Measurements from ENCODE around the gene CDC42EP2.

The CDC42EP2 gene

GRCh38 chr11:65351511-65351910 is 36.8 kb downstream of the CDC42EP2 start:
- Mint-ChIP-seq H3K27ac (peak overlapping the region; percentile 31), H3K9me3 (no peaks in the 10 kb centered on the region), H3K4me1 (peaks cover 18 to 22% of the 10 kb centered on the region in 2 donors), H3K4me3 (no peak overlapping the region), H3K36me3 (peaks cover 16 to 36% of the 10 kb centered on the region in 2 donors), H3K27me3 (no peaks in the 10 kb centered on the region)
- DNase-seq (no peak), ATAC-seq (replicated peaks) (no peak)

GRCh38 chr11:65352783-65353182 is 38.1 kb downstream of the CDC42EP2 start:
- ATAC-seq (replicated peaks), result no peak
- H3K4me3 Mint-ChIP-seq, result no peak overlapping the region
- no peaks in the 10 kb centered on the region for H3K9me3 Mint-ChIP-seq
- no peak for DNase-seq
- no peaks in the 10 kb centered on the region for H3K27me3 Mint-ChIP-seq
- H3K27ac Mint-ChIP-seq, result peak overlapping the region; percentile 3
- H3K4me1 Mint-ChIP-seq, result peaks cover 20 to 22% of the 10 kb centered on the region in 2 donors
- peaks cover 13 to 32% of the 10 kb centered on the region in 2 donors for H3K36me3 Mint-ChIP-seq

- peaks cover 22 to 25% of the 10 kb centered on the region in 2 donors for H3K4me1 Mint-ChIP-seq
- DNase-seq (no peak), ATAC-seq (replicated peaks) (no peak)
- peaks cover 13 to 26% of the 10 kb centered on the region in 2 donors for H3K36me3 Mint-ChIP-seq
- H3K27ac Mint-ChIP-seq, result peak overlapping the region; percentile 63
- peak overlapping the region; percentile 39 to 69 for H3K4me3 Mint-ChIP-seq
- no peaks in the 10 kb centered on the region for H3K9me3 Mint-ChIP-seq
- no peaks in the 10 kb centered on the region for H3K27me3 Mint-ChIP-seq
These were observed 38.7 kb downstream of the CDC42EP2 start for GRCh38 chr11:65353376-65353775.

- H3K4me3 Mint-ChIP-seq, result peak overlapping the region; percentile 39 to 69
- H3K4me1 Mint-ChIP-seq, result peaks cover 22 to 25% of the 10 kb centered on the region in 2 donors
These were observed 39.2 kb downstream of the CDC42EP2 start for GRCh38 chr11:65353900-65354264.

GRCh38 chr11:65354265-65355012 is 39.8 kb downstream of the CDC42EP2 start, which contains the start of gene TIGD3:
TIGD3 (plus strand) TSS chr11:65354751; CDS start chr11:65355809, 1,058 bp downstream.
- Mint-ChIP-seq H3K4me3 (peak within 1 kb of the TSS; percentile 96 to 98), H3K36me3 (peaks cover 11 to 20% of the 10 kb centered on the region in 2 donors), H3K27ac (peak within 1 kb of the TSS; percentile 98), H3K9me3 (no peaks in the 10 kb centered on the region), H3K4me1 (peaks cover 22 to 25% of the 10 kb centered on the region in 2 donors), H3K27me3 (no peaks in the 10 kb centered on the region)
- ATAC-seq (replicated peaks) (peak; percentile 94 to 96), DNase-seq (peak; percentile 93)

More at GRCh38 chr11:65353900-65354264, 39.2 kb downstream of the CDC42EP2 start:
- no peak for DNase-seq
- Mint-ChIP-seq H3K27me3 (no peaks in the 10 kb centered on the region), H3K36me3 (peaks cover 11 to 21% of the 10 kb centered on the region in 2 donors), H3K27ac (peak overlapping the region; percentile 63), H3K9me3 (no peaks in the 10 kb centered on the region)
- no peak for ATAC-seq (replicated peaks)

- ATAC-seq (replicated peaks) (peak; percentile 37 to 45), DNase-seq (peak; percentile 22)
- no peaks in the 10 kb centered on the region for H3K27me3 Mint-ChIP-seq
- H3K4me3 Mint-ChIP-seq, result peak overlapping the region; percentile 96 to 98
- H3K4me1 Mint-ChIP-seq, result peaks cover 22 to 25% of the 10 kb centered on the region in 2 donors
- H3K27ac Mint-ChIP-seq, result peak overlapping the region; percentile 98
- H3K9me3 Mint-ChIP-seq, result no peaks in the 10 kb centered on the region
- peaks cover 11 to 20% of the 10 kb centered on the region in 2 donors for H3K36me3 Mint-ChIP-seq
These were observed 40.5 kb downstream of the CDC42EP2 start for GRCh38 chr11:65355013-65355775.

GRCh38 chr11:65355776-65356393 is 41.2 kb downstream of the CDC42EP2 start:
- Mint-ChIP-seq H3K36me3 (peaks cover 11 to 20% of the 10 kb centered on the region in 2 donors), H3K4me3 (peak overlapping the region; percentile 96 to 98), H3K4me1 (peaks cover 22 to 25% of the 10 kb centered on the region in 2 donors), H3K27ac (peak overlapping the region; percentile 98), H3K9me3 (no peaks in the 10 kb centered on the region), H3K27me3 (no peaks in the 10 kb centered on the region)
- ATAC-seq (replicated peaks) (no peak), DNase-seq (no peak)

- H3K27ac Mint-ChIP-seq, result no peak overlapping the region
- peaks cover 22 to 25% of the 10 kb centered on the region in 2 donors for H3K4me1 Mint-ChIP-seq
- H3K9me3 Mint-ChIP-seq, result no peaks in the 10 kb centered on the region
- no peak for DNase-seq
- peak overlapping the region; percentile 41 to 53 for H3K4me3 Mint-ChIP-seq
- no peaks in the 10 kb centered on the region for H3K27me3 Mint-ChIP-seq
- peaks cover 11 to 20% of the 10 kb centered on the region in 2 donors for H3K36me3 Mint-ChIP-seq
- ATAC-seq (replicated peaks), result no peak
These were observed 41.8 kb downstream of the CDC42EP2 start for GRCh38 chr11:65356394-65356972.

GRCh38 chr11:65357856-65358356 is 43.2 kb downstream of the CDC42EP2 start:
- Mint-ChIP-seq H3K27me3 (no peaks in the 10 kb centered on the region), H3K36me3 (peaks cover 0 to 7% of the 10 kb centered on the region in 2 donors)
- no peak for ATAC-seq (replicated peaks)

GRCh38 chr11:65362320-65362931 is 47.8 kb downstream of the CDC42EP2 start:
- peak overlapping the region; percentile 92 for H3K27ac Mint-ChIP-seq
- peak overlapping the region; percentile 66 to 73 for H3K4me3 Mint-ChIP-seq
- ATAC-seq (replicated peaks) (peak; percentile 77 to 84), DNase-seq (no peak)
- no peaks in the 10 kb centered on the region for H3K9me3 Mint-ChIP-seq
- no peaks in the 10 kb centered on the region for H3K27me3 Mint-ChIP-seq
- H3K4me1 Mint-ChIP-seq, result peaks cover 11 to 13% of the 10 kb centered on the region in 2 donors
- no peaks in the 10 kb centered on the region for H3K36me3 Mint-ChIP-seq

More at GRCh38 chr11:65357856-65358356, 43.2 kb downstream of the CDC42EP2 start:
- no peaks in the 10 kb centered on the region for H3K9me3 Mint-ChIP-seq
- peaks cover 25 to 28% of the 10 kb centered on the region in 2 donors for H3K4me1 Mint-ChIP-seq
- no peak overlapping the region for H3K4me3 Mint-ChIP-seq
- no peak for DNase-seq
- H3K27ac Mint-ChIP-seq, result no peak overlapping the region

- no peaks in the 10 kb centered on the region for H3K9me3 Mint-ChIP-seq
- peak overlapping the region; percentile 14 to 66 for H3K4me3 Mint-ChIP-seq
- no peaks in the 10 kb centered on the region for H3K36me3 Mint-ChIP-seq
- no peaks in the 10 kb centered on the region for H3K27me3 Mint-ChIP-seq
- DNase-seq (no peak), ATAC-seq (replicated peaks) (peak in 1 of 2 donors; percentile 5)
- H3K4me1 Mint-ChIP-seq, result peaks cover 8 to 13% of the 10 kb centered on the region in 2 donors
- no peak overlapping the region for H3K27ac Mint-ChIP-seq
These were observed 48.3 kb downstream of the CDC42EP2 start for GRCh38 chr11:65362966-65363365.

GRCh38 chr11:65363770-65364169 is 49.1 kb downstream of the CDC42EP2 start:
- Mint-ChIP-seq H3K4me1 (peaks cover 4 to 13% of the 10 kb centered on the region in 2 donors), H3K27ac (peak overlapping the region; percentile 5), H3K9me3 (no peaks in the 10 kb centered on the region), H3K4me3 (no peak overlapping the region), H3K27me3 (no peaks in the 10 kb centered on the region), H3K36me3 (no peaks in the 10 kb centered on the region)
- DNase-seq, result no peak
- ATAC-seq (replicated peaks), result no peak

- H3K27ac Mint-ChIP-seq, result peak overlapping the region; percentile 31
- no peak overlapping the region for H3K4me3 Mint-ChIP-seq
- H3K4me1 Mint-ChIP-seq, result peaks cover 7 to 19% of the 10 kb centered on the region in 2 donors
- ATAC-seq (replicated peaks) (peak; percentile 56 to 60), DNase-seq (no peak)
- H3K9me3 Mint-ChIP-seq, result no peaks in the 10 kb centered on the region
- no peaks in the 10 kb centered on the region for H3K36me3 Mint-ChIP-seq
- H3K27me3 Mint-ChIP-seq, result no peaks in the 10 kb centered on the region
These were observed 51.7 kb downstream of the CDC42EP2 start for GRCh38 chr11:65366340-65366773.

All from stimulated activated naive B cell treated with anti-CD40 and anti-IgM and Interleukin-4, amounts not matched to agents 10 μg/mL and 1 μg/mL and 100 μg/mL, for 72 hours (primary cell).